ENCODE data around the gene PPFIA2. TPM values are rescaled to one million over a fixed set of nuclear protein-coding genes. Genes with fewer than 3 reads are reported as not detected.

The PPFIA2 gene
- total and polyA plus RNA-seq, 9 of the 15 experiments (the other 6 are each of a cell fraction or from before 2014, with no cell fraction given) = not detected

DNA sequence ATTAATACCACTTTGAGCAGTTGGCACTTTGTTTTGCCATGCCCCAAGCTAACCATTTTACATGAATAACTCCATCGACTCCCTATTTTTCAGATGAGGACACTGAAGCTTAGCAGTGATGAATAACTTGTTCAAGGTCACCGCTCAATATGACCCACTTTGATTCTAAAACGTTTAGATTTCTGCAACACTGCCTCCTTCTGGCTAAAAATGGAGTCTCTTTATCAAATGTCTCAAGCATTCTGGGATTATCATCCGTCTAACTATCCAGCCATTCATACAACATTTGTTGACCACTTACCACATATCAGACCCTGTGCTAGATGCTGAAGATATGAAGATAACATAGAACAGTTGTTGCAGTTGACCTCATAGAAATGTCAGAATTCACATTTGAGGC lies 298.0 kb downstream of the PPFIA2 start:
- no peak for DNase-seq (ENCODE audit: extremely low read depth in 1 of 4, low spot score in 3 of 4)
- ChIA-PET POLR2A (no interaction called here), CTCF (ENCODE audit: low intra/inter-chr PET ratio) (interaction anchor here (0.6 kb wide), 1 partner anchor 1002 kb away, joined by 3 read pairs; no protein-coding TSS in a partner anchor)
- intact Hi-C loops (cut with micrococcal nuclease) = no loop called here
- no peak for FAIRE-seq
- H3K9ac ChIP-seq (ENCODE audit: insufficient read depth in 1 of 2, low read depth in 2 of 2, low read length in 2 of 2) = no peak overlapping the region
- no peaks in the 10 kb centered on the region for H3K79me2 ChIP-seq (ENCODE audit: control insufficient read depth, insufficient read depth, low read length)
- H4K20me1 ChIP-seq (replicated peaks; ENCODE audit: control insufficient read depth, insufficient read depth, low read length) = no peaks in the 10 kb centered on the region
- no peaks in the 10 kb centered on the region for H3K36me3 ChIP-seq (ENCODE audit: control insufficient read depth, insufficient read depth, low read length)
- no peak overlapping the region for H3K4me2 ChIP-seq (ENCODE audit: insufficient read depth, low read length)
- H3K27ac ChIP-seq (ENCODE audit: extremely low read depth, low read depth, low read length) = no peak overlapping the region
- in situ Hi-C loops (cut with MboI) = no loop called here
- H3K4me3 ChIP-seq = no peak overlapping the region
- H3K9me1 ChIP-seq (ENCODE audit: control insufficient read depth, insufficient read depth, low read length) = no peaks in the 10 kb centered on the region
- BruUV-seq (replicated peaks) = no TSS peak
- H3K27me3 ChIP-seq (ENCODE audit: control insufficient read depth in 2 of 2, insufficient read depth in 2 of 2, low read length in 2 of 2) = no peaks in the 10 kb centered on the region
- 1% methylated on average over 4 of the region's 4 CpGs for WGBS (ENCODE audit: insufficient coverage, low coverage, missing lambda C conversion rate)
- TF ChIP-seq RHOXF2B (CRISPR knock-in tag; conservative IDR thresholded peaks at IDR 0.05) = no peak
- no peak for TF ChIP-seq ATF4 (CRISPR knock-in tag; IDR thresholded peaks at IDR 0.05)
- no peak for TF ChIP-seq ZNF584 (CRISPR knock-in tag; IDR thresholded peaks at IDR 0.05; ENCODE audit: low read depth)
- TF ChIP-seq EWSR1 (IDR thresholded peaks at IDR 0.05; ENCODE audit: borderline replicate concordance, low read depth, partially characterized antibody) = no peak
- no peak for TF ChIP-seq ARID2 (IDR thresholded peaks at IDR 0.05)
- TF ChIP-seq MYC (IDR thresholded peaks at IDR 0.05; ENCODE audit: low read depth, low read length) = no peak
- no peak for TF ChIP-seq MYC (CRISPR knock-in tag; IDR thresholded peaks at IDR 0.05; ENCODE audit: borderline replicate concordance, low read depth)
- TF ChIP-seq ZNF785 (CRISPR knock-in tag; IDR thresholded peaks at IDR 0.05) = no peak
- TF ChIP-seq ZFX (CRISPR knock-in tag; IDR thresholded peaks at IDR 0.05) = no peak
- no peak for ATAC-seq
- H3K4me1 ChIP-seq (replicated peaks in 1 of 2; ENCODE audit: control insufficient read depth in 2 of 2, insufficient read depth in 2 of 2, low read length in 2 of 2) = no peaks in the 10 kb centered on the region
- no peak overlapping the region for H2AFZ ChIP-seq (ENCODE audit: low read depth, low read length)
- no peaks in the 10 kb centered on the region for H3K9me3 ChIP-seq (replicated peaks; ENCODE audit: control insufficient read depth, insufficient read depth, low read depth, low read length)
